HPDE6-E6E7 (cell line): Measurements from ENCODE around the gene DDAH2.

Source experiments
- DNase-seq: peaks from one replicate; pipeline ENCODE4 v3.0.0; 2011; ENCODE audit warnings: missing footprints; ENCODE audit errors: extremely low spot score

DDAH2 gene, protein sequence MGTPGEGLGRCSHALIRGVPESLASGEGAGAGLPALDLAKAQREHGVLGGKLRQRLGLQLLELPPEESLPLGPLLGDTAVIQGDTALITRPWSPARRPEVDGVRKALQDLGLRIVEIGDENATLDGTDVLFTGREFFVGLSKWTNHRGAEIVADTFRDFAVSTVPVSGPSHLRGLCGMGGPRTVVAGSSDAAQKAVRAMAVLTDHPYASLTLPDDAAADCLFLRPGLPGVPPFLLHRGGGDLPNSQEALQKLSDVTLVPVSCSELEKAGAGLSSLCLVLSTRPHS

GRCh38 chr6:31728767-31729514 lies at the start of gene DDAH2:
Gene DDAH2 (minus strand): TSS chr6:31729299. CDS start chr6:31729161, 138 bp downstream.
- no peak for DNase-seq

- no peak for DNase-seq
Observed at GRCh38 chr6:31778193-31778592, 49.1 kb upstream of the DDAH2 start.

- no peak for DNase-seq
Observed at GRCh38 chr6:31777667-31778050, 48.6 kb upstream of the DDAH2 start.

GRCh38 chr6:31776989-31777666 lies 48.0 kb upstream of the DDAH2 start, which contains the start of gene VWA7:
Gene VWA7 (minus strand): TSS chr6:31777328. CDS start chr6:31776779, 549 bp downstream.
- peak; percentile 93 for DNase-seq

GRCh38 chr6:31776485-31776988 lies 47.4 kb upstream of the DDAH2 start:
- no peak for DNase-seq

GRCh38 chr6:31775633-31776484 lies 46.8 kb upstream of the DDAH2 start:
- no peak for DNase-seq

GRCh38 chr6:31775184-31775583 lies 46.1 kb upstream of the DDAH2 start:
- DNase-seq = peak; percentile 37

DNA sequence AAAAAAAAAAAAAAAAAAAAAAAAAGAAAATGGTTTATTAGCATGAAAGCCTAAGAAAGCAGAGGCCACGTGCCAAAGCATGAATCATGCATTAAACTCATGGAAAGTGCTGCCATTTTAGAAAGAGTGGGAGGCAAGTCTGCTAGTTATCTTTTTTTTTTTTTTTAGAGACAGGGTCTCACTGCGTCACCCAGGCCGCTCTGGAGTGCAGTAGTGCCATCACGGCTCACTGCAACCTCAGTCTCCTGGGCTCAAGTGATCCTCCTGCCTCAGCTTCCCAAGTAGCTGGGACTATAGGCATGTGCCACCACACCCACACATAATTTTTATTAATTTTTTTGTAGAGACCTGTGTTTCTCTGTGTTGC lies 42.9 kb upstream of the DDAH2 start:
- no peak for DNase-seq

- DNase-seq = no peak
Observed at GRCh38 chr6:31770860-31771259, 41.8 kb upstream of the DDAH2 start.

DNA sequence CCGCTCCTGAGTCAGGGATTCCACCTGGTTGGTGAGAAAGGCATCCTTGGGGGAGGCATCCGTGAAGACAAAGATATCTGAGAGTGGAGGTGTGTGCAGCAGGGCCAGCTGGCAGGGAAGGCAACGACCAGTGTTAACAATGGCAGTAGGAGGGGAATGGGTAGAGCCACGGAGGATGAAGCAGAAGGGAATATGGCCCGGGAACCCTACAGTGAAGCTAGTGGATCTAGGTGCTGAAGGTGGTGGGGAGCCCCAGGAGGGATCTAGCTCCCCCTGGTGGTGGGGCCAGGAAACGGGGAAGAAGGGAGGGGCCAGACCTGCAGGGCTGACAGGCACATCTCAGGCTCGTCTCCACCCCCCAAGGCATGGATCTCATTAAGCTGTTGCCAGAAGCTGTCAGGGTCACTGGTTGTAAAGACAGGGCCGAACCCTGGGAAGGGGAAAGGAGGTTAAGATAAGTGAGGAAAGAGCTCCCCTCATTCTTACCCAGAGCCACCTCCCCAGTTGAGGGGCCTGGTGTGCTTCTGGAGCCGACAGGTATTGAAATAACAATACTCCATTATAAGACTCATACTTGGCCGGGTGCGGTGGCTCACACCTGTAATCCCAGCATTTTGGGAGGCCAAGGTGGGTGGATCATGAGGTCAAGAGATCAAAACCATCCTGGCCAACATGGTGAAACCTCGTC lies 40.7 kb upstream of the DDAH2 start:
- peak; percentile 89 for DNase-seq

- DNase-seq = no peak
Observed at GRCh38 chr6:31768363-31769257, 39.5 kb upstream of the DDAH2 start.

DNA sequence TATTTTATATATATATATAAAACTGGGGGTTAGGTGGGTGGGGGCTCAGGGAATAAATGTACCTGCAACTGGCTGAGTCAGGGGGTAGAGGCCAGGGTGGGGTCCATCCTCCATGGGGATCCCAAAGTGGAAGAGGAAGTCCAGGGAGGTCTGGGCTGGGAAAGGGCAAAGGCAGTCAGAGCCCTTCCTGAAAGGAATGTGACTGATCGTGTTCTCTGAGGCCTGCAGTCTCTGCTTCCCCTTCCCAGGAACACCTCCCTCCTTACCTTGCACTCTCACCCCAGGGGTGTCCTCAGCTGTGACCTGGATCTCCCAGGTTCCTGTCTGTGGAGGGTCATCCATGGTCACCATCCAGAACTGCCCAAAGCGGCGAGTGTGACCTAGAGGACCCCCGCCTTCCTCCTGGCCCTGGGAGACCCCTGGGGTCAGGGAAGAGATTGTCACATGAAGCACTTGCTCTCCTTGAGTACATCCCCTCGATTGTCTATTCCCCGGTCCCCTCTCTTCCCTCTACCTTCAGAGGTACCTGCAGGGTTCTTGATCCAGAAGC lies 38.1 kb upstream of the DDAH2 start:
- DNase-seq = no peak

- DNase-seq = no peak
Observed at GRCh38 chr6:31765910-31766794, 37.1 kb upstream of the DDAH2 start.

- DNase-seq = no peak
Observed at GRCh38 chr6:31765559-31765909, 36.4 kb upstream of the DDAH2 start.

- no peak for DNase-seq
Observed at GRCh38 chr6:31764198-31764597, 35.1 kb upstream of the DDAH2 start.

- no peak for DNase-seq
Observed at GRCh38 chr6:31763619-31763940, 34.5 kb upstream of the DDAH2 start.

DNA sequence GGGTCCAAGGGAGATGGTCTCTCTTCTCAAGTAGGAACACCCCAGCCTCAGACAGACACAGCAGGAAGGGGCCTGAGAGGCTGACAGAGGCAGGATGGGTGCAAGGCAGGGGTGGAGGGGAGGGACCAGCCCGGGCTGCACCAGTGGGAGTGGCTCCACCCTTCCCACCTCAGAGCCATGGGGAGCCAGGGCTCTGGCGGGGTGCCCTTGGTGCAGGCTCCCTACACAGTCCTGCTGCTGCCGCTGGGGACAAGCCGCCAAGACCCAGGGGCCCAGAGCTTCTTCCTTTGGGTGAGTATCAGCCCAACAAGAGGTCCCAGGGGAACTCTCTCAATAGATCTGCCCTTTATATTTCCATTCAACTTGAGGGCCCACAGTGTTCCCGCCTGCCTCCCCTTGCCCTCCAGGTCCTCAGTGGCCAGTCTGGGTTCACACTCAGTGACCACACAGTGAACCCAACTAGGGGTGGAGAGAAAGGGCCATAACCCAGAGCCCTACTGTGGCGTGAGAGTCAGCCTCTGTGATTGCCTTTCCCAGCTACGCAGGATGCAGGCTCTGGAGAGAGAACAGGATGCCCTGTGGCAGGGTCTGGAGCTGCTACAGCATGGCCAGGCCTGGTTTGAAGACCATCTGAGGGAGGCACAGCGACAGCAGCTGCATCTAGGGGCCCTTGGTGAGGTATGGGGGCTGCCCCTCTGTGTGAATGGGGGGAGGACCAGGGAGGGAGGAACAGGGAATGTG lies 33.9 kb upstream of the DDAH2 start:
- DNase-seq = no peak

GRCh38 chr6:31762356-31762755 lies 33.3 kb upstream of the DDAH2 start, which contains the start of gene SAPCD1:
Gene SAPCD1 (plus strand): TSS chr6:31762656. CDS start chr6:31763055, 399 bp downstream.
- DNase-seq = no peak
